ENCODE measurements around the gene C11orf42.
"Not testable (repeated sequence)": the region's sequence is repeated elsewhere in the genome, so short reads cannot be mapped to it uniquely, and the experiment has no call there.

C11orf42 gene

DNA sequence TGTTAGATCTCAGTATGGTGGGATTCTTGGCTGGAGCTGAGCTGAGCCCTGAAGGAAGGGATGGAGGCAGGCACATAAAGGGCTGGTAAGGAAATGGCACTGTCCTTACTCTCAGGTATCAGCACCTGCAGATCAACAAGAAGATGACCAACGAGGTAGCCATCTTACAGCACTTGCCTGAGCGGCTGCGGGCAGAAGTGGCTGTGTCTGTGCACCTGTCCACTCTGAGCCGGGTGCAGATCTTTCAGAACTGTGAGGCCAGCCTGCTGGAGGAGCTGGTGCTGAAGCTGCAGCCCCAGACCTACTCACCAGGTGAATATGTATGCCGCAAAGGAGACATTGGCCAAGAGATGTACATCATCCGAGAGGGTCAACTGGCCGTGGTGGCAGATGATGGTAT, 36.0 kb downstream of the C11orf42 start:
- no peaks in the 10 kb centered on the region for H3K36me3 ChIP-seq (ENCODE audit: insufficient read depth, low read length)
- H3K27me3 ChIP-seq (ENCODE audit: control insufficient read depth, insufficient read depth, low read length), result peaks cover 40% of the 10 kb centered on the region
- no peaks in the 10 kb centered on the region for H3K4me1 ChIP-seq (ENCODE audit: control insufficient read depth, insufficient read depth, low read length)
- no peak overlapping the region for H3K4me2 ChIP-seq (ENCODE audit: low read length)
- no peaks in the 10 kb centered on the region for H3K9me3 ChIP-seq (replicated peaks; ENCODE audit: low read length)
- no peak overlapping the region for H3K9ac ChIP-seq (ENCODE audit: low read depth, low read length)
- H3K4me3 ChIP-seq (ENCODE audit: low read length), result no peak overlapping the region

- no peaks in the 10 kb centered on the region for H3K36me3 ChIP-seq (ENCODE audit: insufficient read depth, low read length)
- no peak overlapping the region for H3K4me3 ChIP-seq (ENCODE audit: low read length)
- H3K27me3 ChIP-seq (ENCODE audit: control insufficient read depth, insufficient read depth, low read length), result peaks cover 35% of the 10 kb centered on the region
- peaks cover 6% of the 10 kb centered on the region for H3K4me1 ChIP-seq (ENCODE audit: control insufficient read depth, insufficient read depth, low read length)
- H3K4me2 ChIP-seq (ENCODE audit: low read length), result no peak overlapping the region
- H3K9me3 ChIP-seq (replicated peaks; ENCODE audit: low read length), result no peaks in the 10 kb centered on the region
- H3K9ac ChIP-seq (ENCODE audit: low read depth, low read length), result no peak overlapping the region
Observed at GRCh38 chr11:6245536-6245935, 40.2 kb downstream of the C11orf42 start.

- Histone ChIP-seq H3K4me3 (ENCODE audit: low read length) (no peak overlapping the region), H3K36me3 (ENCODE audit: insufficient read depth, low read length) (no peaks in the 10 kb centered on the region), H3K9me3 (replicated peaks; ENCODE audit: low read length) (no peaks in the 10 kb centered on the region), H3K4me1 (ENCODE audit: control insufficient read depth, insufficient read depth, low read length) (peaks cover 6% of the 10 kb centered on the region), H3K9ac (ENCODE audit: low read depth, low read length) (no peak overlapping the region), H3K4me2 (ENCODE audit: low read length) (no peak overlapping the region), H3K27me3 (ENCODE audit: control insufficient read depth, insufficient read depth, low read length) (peaks cover 25% of the 10 kb centered on the region)
Observed at GRCh38 chr11:6248248-6248647, 42.9 kb downstream of the C11orf42 start.

- H3K27me3 ChIP-seq (ENCODE audit: control insufficient read depth, insufficient read depth, low read length), result peaks cover 18% of the 10 kb centered on the region
- not testable (repeated sequence) for H3K9me3 ChIP-seq (replicated peaks; ENCODE audit: low read length); H3K36me3 ChIP-seq (ENCODE audit: insufficient read depth, low read length); H3K4me1 ChIP-seq (ENCODE audit: control insufficient read depth, insufficient read depth, low read length); H3K4me3 ChIP-seq (ENCODE audit: low read length); H3K9ac ChIP-seq (ENCODE audit: low read depth, low read length); H3K4me2 ChIP-seq (ENCODE audit: low read length)
Observed at GRCh38 chr11:6248897-6249296, 43.5 kb downstream of the C11orf42 start.

DNA sequence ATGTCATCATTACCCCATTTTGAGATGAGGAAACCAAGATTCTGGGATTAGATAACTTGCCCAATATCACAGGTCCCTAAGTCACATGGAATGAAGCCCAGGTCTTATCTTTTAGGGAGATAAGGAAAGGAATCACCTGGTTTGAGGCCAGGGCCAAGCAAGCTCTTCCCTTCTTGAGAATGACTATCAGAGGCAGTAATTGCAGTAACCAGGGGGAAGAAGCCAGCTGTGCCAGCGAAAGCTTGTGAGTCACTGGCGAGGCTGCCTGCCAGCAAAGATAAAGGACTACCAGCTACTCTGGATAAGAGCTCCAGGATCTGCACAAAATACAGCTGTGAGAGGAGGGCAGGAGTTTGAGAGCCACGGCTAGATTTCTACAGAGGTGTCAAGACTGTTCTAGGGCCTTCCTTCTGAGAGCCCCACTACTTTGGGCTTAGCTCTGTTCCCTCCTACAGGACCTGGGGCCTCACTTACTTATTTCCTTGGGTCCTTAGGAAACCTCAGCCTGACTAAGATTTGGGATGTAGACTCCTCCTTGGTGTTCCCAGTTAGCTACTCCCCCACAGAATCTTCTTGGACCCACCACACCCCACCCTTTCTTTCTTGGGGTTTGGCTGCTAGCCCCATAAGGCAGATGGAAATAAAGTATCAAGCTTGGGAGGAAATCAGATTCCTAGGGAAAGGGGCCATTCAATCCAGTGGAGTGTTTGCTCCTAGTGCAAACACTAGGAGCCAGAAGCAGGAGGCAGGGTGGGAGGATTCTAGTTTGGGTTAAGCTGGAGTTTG, 44.6 kb downstream of the C11orf42 start:
- Histone ChIP-seq H3K9me3 (replicated peaks; ENCODE audit: low read length) (no peaks in the 10 kb centered on the region), H3K4me3 (ENCODE audit: low read length) (no peak overlapping the region), H3K9ac (ENCODE audit: low read depth, low read length) (no peak overlapping the region), H3K4me2 (ENCODE audit: low read length) (no peak overlapping the region), H3K36me3 (ENCODE audit: insufficient read depth, low read length) (no peaks in the 10 kb centered on the region), H3K27me3 (ENCODE audit: control insufficient read depth, insufficient read depth, low read length) (peaks cover 13% of the 10 kb centered on the region), H3K4me1 (ENCODE audit: control insufficient read depth, insufficient read depth, low read length) (peaks cover 6% of the 10 kb centered on the region)

- H3K4me3 ChIP-seq (ENCODE audit: low read length), result no peak overlapping the region
- no peak overlapping the region for H3K4me2 ChIP-seq (ENCODE audit: low read length)
- no peak overlapping the region for H3K9ac ChIP-seq (ENCODE audit: low read depth, low read length)
- H3K4me1 ChIP-seq (ENCODE audit: control insufficient read depth, insufficient read depth, low read length), result peaks cover 6% of the 10 kb centered on the region
- no peaks in the 10 kb centered on the region for H3K36me3 ChIP-seq (ENCODE audit: insufficient read depth, low read length)
- H3K9me3 ChIP-seq (replicated peaks; ENCODE audit: low read length), result no peaks in the 10 kb centered on the region
- H3K27me3 ChIP-seq (ENCODE audit: control insufficient read depth, insufficient read depth, low read length), result peaks cover 19% of the 10 kb centered on the region
Observed at GRCh38 chr11:6251120-6251733, 45.9 kb downstream of the C11orf42 start.

- Histone ChIP-seq H3K9me3 (replicated peaks; ENCODE audit: low read length) (no peaks in the 10 kb centered on the region), H3K4me3 (ENCODE audit: low read length) (no peak overlapping the region), H3K36me3 (ENCODE audit: insufficient read depth, low read length) (no peaks in the 10 kb centered on the region), H3K27me3 (ENCODE audit: control insufficient read depth, insufficient read depth, low read length) (peaks cover 26% of the 10 kb centered on the region), H3K4me2 (ENCODE audit: low read length) (no peak overlapping the region), H3K4me1 (ENCODE audit: control insufficient read depth, insufficient read depth, low read length) (peaks cover 6% of the 10 kb centered on the region), H3K9ac (ENCODE audit: low read depth, low read length) (no peak overlapping the region)
Observed at GRCh38 chr11:6251990-6252473, 46.7 kb downstream of the C11orf42 start.

GRCh38 chr11:6253197-6253596, 47.8 kb downstream of the C11orf42 start:
- no peak overlapping the region for H3K4me3 ChIP-seq (ENCODE audit: low read length)
- no peaks in the 10 kb centered on the region for H3K36me3 ChIP-seq (ENCODE audit: insufficient read depth, low read length)
- H3K4me1 ChIP-seq (ENCODE audit: control insufficient read depth, insufficient read depth, low read length), result peaks cover 6% of the 10 kb centered on the region
- peaks cover 33% of the 10 kb centered on the region for H3K27me3 ChIP-seq (ENCODE audit: control insufficient read depth, insufficient read depth, low read length)
- H3K4me2 ChIP-seq (ENCODE audit: low read length), result no peak overlapping the region
- no peak overlapping the region for H3K9ac ChIP-seq (ENCODE audit: low read depth, low read length)
- H3K9me3 ChIP-seq (replicated peaks; ENCODE audit: low read length), result no peaks in the 10 kb centered on the region

GRCh38 chr11:6258141-6258540, 52.8 kb downstream of the C11orf42 start:
- Histone ChIP-seq H3K36me3 (ENCODE audit: insufficient read depth, low read length) (no peaks in the 10 kb centered on the region), H3K9me3 (replicated peaks; ENCODE audit: low read length) (no peaks in the 10 kb centered on the region), H3K9ac (ENCODE audit: low read depth, low read length) (no peak overlapping the region), H3K4me3 (ENCODE audit: low read length) (no peak overlapping the region), H3K27me3 (ENCODE audit: control insufficient read depth, insufficient read depth, low read length) (peaks cover 78% of the 10 kb centered on the region), H3K4me2 (ENCODE audit: low read length) (no peak overlapping the region), H3K4me1 (ENCODE audit: control insufficient read depth, insufficient read depth, low read length) (no peaks in the 10 kb centered on the region)

DNA sequence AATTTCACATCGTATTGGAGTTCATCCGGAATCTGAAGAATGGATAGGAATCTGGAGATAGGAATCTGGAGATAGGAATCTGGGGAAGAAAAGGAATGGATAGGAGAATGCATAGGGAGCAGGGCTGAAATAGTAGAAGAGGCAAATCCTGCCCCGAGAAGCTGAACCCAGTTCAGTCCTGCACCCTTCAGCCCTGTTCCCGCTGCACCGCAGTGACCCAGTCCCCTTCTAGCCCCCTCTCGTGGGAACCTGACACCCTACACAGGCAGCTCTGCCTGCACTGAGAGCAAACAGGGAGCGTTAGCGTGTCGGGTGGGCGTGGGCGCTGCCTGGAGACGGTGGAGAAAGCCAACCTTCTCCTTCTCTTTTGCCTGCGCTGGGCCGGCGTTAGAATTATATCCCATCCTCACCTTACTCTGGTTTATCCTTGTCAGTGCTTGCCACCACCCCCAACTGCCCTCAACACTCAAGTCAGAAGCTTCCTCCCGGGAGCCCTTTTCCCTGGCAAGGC, 53.3 kb downstream of the C11orf42 start:
- Histone ChIP-seq H3K36me3 (ENCODE audit: insufficient read depth, low read length) (no peaks in the 10 kb centered on the region), H3K27me3 (ENCODE audit: control insufficient read depth, insufficient read depth, low read length) (peaks cover 83% of the 10 kb centered on the region), H3K4me1 (ENCODE audit: control insufficient read depth, insufficient read depth, low read length) (no peaks in the 10 kb centered on the region), H3K4me3 (ENCODE audit: low read length) (no peak overlapping the region), H3K9ac (ENCODE audit: low read depth, low read length) (no peak overlapping the region), H3K9me3 (replicated peaks; ENCODE audit: low read length) (no peaks in the 10 kb centered on the region), H3K4me2 (ENCODE audit: low read length) (no peak overlapping the region)

DNA sequence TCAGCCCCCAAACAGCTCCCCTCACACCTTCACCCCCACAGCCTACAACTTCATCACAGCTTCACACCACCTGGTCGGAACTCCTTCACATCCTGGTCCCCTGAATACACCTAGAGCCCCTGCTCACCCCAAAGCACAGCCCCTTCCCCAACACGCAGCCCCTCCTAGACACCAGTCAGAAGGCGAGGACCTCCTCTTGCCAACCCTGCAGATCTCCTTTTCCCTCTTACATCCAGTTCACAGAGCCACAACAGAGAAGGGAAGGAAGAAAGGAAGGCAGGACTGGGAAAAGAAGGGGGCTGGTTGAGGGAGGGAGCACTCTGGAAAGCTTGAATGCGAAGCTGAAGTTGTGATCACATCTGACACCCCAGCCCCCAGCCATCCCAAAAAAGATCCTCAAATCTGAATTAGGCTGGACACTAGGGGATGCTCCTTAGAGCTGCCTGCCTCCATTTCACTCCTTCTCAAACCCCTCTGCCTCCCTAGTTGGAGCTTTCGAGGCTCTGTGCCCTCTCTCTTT, 54.9 kb downstream of the C11orf42 start:
- Histone ChIP-seq H3K27me3 (ENCODE audit: control insufficient read depth, insufficient read depth, low read length) (peaks cover 92% of the 10 kb centered on the region), H3K36me3 (ENCODE audit: insufficient read depth, low read length) (no peaks in the 10 kb centered on the region), H3K4me1 (ENCODE audit: control insufficient read depth, insufficient read depth, low read length) (no peaks in the 10 kb centered on the region), H3K4me2 (ENCODE audit: low read length) (no peak overlapping the region), H3K9ac (ENCODE audit: low read depth, low read length) (no peak overlapping the region), H3K9me3 (replicated peaks; ENCODE audit: low read length) (no peaks in the 10 kb centered on the region), H3K4me3 (ENCODE audit: low read length) (no peak overlapping the region)

Data from skeletal muscle satellite cell (primary cell).